Occipital lobe (tissue), 2 donors: ENCODE results near the gene PHOSPHO1. TPM values are rescaled to one million over a fixed set of nuclear protein-coding genes. Genes with fewer than 3 reads are reported as not detected.

Experiments
- DNase-seq: peaks from one replicate; lab custom pipeline; 2025; lab: John Stamatoyannopoulos, UW
- total RNA-seq: library from RNA; depleted of rRNA; stranded (reverse); fragments of >200 nt; gene quantifications from one replicate; pipeline ENCODE4 v1.2.3, GENCODE V29; 2014

PHOSPHO1 gene
- total RNA-seq, 1 donor from 2014 or later: 1.6 TPM

DNA sequence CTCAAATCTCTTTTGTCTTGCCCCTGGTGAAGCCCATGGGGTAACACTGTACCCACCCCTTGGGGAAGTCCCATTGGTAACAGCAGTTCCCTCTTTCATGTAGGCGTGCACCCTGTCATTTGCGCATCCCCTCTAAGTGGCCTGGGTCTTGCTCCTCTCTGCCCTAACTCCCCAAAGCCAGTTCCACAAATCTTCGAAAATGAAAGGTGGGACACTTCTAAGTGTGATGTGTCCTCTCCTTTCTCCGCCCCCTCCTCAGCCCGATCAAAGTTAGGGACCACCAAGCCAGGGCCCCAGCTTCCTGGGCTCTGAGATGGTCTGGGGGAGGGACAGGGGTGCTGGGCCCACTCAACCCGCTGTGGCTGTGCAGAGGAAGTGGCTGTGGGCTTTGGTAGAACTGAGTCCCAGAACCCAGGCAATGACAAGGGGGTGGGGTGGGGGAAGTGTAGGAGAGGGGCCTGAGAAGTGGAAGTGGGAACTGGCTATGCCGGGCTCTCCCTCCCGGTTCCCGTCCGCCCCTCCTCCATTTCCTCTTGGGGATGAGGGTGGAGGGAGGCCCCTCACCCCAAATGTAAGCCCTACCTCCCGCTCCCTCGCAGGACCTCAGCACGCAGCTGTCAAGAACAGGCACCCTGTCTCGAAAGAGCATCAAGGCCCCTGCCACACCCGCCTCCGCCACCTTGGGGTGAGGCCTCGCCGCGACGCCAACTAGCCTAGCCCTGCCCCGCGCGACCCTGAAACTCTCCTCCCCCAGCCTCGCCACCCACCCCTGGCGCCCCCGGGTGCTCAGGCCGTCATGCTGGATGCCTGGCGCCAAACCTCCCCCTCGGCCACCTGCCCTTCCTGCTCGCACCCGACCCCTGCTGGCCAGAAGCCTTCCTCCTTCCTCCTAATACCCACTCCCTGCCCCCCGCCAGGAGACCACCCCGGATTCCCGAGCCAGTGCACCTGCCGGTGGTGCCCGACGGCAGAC lies 11.4 kb downstream of the PHOSPHO1 start:
- DNase-seq: no peak

GRCh38 chr17:49217651-49218413 lies 12.8 kb downstream of the PHOSPHO1 start:
- no peak for DNase-seq

- no peak for DNase-seq
Measured at GRCh38 chr17:49216953-49217650, 13.5 kb downstream of the PHOSPHO1 start.

GRCh38 chr17:49216482-49216881 lies 14.1 kb downstream of the PHOSPHO1 start:
- no peak for DNase-seq

GRCh38 chr17:49214676-49215360 lies 15.8 kb downstream of the PHOSPHO1 start:
- no peak for DNase-seq

- DNase-seq: no peak
Measured at GRCh38 chr17:49213847-49214246, 16.7 kb downstream of the PHOSPHO1 start.

DNA sequence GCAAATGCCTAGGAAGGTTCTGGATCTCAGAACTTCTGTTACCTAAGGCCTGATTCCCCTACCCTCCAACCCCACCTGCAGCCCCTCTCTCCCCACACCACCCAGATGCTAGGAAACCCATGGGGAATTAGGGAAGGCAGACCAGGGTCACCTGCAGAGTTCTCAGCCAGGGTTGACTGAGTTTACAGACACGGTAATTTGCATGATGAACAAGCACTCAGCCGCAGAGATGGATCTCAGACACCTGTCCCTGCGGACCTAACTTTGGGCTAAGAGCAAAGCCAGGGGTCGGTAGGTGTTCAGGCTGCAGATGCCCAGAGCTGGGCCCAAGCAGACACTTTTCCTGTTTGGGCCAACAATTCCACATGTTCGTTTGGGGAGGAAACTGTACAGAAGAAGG lies 17.2 kb downstream of the PHOSPHO1 start:
- DNase-seq: no peak

DNA sequence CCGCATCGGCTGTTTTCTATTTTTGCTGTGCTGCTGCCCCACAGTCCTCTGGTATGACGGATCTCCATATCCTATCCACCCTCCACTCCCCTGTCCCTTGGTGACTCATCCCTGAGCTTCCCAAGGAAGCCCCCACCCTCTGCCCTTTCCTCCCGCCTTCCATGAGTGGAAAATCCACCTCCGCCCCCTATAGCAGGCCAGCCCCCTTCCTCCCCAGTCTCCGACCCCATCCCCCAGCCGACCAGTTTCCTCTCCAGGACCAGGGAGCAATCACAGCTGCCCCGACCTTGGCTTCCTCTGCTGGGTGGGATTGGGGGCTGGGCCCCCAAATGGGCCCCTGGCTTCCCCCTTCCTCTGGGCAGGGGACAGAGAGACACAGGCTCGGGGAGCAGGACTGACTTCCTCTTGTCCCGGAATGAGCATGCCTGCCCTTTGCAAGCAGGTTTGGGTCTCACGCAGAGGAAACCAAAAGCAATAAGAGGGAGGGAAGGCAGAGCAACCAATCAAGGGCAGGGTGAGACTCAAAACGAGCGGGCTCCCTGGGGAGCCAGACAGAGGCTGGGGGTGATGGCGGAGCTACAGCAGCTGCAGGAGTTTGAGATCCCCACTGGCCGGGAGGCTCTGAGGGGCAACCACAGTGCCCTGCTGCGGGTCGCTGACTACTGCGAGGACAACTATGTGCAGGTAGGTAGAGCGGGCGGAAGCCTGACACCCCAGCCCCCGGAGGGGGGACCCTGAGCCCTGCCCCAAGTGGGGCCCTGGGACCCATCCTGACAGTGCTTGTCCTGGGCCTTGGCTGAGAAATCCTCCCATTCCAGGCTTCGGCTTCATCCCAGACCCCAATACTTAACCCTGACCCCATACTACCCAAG lies 20.2 kb downstream of the PHOSPHO1 start, which contains the start of the genes ABI3 and GNGT2:
Gene ABI3 (plus strand): TSS at position 550 of the 872 bp plus-strand sequence. CDS start 18 bp downstream, at position 568.
Gene GNGT2 (minus strand): TSS at position 417 of the 872 bp plus-strand sequence. CDS start 3,152 bp downstream, outside the sequence.
- no peak for DNase-seq

- DNase-seq: no peak
Measured at GRCh38 chr17:49209061-49209571, 21.5 kb downstream of the PHOSPHO1 start.

DNA sequence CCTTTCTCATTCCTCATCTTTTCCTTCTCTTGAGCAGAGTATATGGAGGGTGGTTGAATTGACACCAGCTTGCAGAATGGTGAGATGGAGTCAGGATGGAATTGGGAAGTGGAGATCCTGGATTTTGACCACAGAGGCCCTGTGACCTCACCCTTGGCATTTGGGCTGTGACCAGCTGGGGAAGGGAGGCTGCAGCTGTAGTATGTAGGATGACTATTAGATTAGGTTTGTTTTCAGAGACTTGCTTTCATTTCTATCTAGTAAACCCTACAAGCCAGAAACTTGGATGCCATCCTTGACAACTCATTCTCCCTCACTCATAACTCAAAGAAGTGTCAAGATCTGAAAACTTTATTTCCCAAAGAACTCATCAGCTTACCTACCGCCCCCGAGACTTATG lies 26.1 kb downstream of the PHOSPHO1 start:
- no peak for DNase-seq

DNA sequence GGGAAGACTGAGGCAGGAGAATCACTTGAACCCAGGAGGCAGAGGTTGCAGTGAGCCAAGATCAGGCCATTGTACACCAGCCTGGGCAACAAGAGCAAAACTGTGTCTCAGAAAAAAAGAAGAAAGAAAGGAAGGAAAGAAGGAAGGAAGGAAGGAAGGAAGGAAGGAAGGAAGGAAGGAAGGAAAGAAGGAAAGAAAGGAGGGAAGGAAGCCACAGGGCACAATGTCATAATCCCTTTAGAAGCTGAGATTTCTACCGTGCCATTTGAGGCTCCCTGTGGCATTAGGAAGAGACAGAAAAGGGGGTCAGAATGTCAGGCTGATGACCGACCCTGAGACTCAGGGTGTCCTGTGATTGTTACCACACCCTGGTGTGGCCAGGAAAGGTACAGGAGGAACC lies 26.8 kb downstream of the PHOSPHO1 start:
- no peak for DNase-seq

- DNase-seq: no peak
Measured at GRCh38 chr17:49201481-49201927, 29.1 kb downstream of the PHOSPHO1 start.

- DNase-seq: no peak
Measured at GRCh38 chr17:49200423-49201083, 30.0 kb downstream of the PHOSPHO1 start.

- DNase-seq: no peak
Measured at GRCh38 chr17:49198211-49198610, 32.4 kb downstream of the PHOSPHO1 start.

DNA sequence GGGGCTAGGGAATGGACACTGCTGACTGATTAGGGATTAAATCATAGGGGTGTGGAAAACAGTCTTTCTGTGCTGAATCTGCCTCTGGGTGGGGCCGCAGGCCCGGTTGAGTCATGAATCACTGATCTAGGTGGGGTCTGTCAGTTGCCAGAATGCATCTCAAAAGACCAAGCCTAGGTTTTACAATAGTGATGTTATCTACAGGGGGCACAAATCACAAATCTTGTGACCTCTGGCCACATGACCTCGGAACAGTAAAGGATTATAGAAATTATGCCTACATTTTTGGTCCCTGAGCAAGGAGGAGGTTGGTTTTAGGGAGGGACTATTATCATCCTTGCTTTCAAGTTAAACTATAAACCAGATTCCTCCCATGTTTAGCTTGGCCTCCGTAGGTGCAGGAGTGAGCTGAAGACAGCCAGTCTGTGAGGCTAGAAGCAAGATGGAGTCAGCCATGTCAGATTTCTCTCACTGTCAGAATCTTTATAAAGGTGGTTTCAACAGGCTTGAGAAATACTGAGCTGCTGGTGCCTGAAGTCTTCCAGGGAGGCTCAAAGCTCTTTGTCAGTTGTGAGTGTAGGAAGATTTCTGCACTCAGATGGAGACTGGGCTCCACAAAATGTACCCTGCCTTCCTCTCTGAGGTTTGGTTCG lies 33.1 kb downstream of the PHOSPHO1 start:
- DNase-seq: no peak

- no peak for DNase-seq
Measured at GRCh38 chr17:49196520-49196919, 34.1 kb downstream of the PHOSPHO1 start.

GRCh38 chr17:49195751-49196150 lies 34.8 kb downstream of the PHOSPHO1 start:
- DNase-seq: no peak

- DNase-seq: no peak
Measured at GRCh38 chr17:49194297-49194607, 36.3 kb downstream of the PHOSPHO1 start.
